DMS153 (cell line): Measurements from ENCODE around the gene BMP2.
A peak's percentile ranks its signal among the peaks of the same experiment; 100 is the strongest.

Experiments
- DNase-seq: peaks from one replicate; lab custom pipeline; 2025; lab: John Stamatoyannopoulos, UW

The BMP2 gene

GRCh38 chr20:6768228-6769140, 998 bp downstream of the BMP2 start:
- no peak for DNase-seq

DNA sequence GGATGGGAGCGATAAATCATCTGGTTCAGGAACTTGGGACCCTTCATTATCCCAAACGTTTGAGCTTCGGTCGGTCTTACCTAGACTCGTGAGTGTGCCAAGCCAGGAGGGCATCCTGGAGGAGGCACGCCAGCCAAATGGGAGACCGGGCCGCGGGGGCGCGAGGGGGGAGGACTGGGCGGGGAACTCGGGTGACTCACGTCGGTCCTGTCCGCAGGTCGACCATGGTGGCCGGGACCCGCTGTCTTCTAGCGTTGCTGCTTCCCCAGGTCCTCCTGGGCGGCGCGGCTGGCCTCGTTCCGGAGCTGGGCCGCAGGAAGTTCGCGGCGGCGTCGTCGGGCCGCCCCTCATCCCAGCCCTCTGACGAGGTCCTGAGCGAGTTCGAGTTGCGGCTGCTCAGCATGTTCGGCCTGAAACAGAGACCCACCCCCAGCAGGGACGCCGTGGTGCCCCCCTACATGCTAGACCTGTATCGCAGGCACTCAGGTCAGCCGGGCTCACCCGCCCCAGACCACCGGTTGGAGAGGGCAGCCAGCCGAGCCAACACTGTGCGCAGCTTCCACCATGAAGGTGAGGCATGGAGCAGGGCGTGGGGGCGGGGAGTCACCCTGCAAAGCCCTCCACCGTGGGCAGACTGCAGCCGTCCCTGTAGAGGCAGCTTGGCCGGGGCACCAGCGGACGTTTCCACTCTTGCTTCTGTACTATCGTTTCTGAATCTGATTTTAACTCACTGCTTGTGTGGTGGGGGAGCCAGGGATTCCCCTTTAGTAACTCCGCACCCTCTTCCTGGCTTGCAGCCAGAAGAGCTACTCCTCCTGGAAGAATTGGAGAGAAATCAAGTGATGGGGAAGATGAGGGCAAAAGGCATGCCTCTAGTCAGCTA, 2.7 kb downstream of the BMP2 start:
- DNase-seq = no peak

GRCh38 chr20:6770786-6771100, 3.3 kb downstream of the BMP2 start:
- DNase-seq = no peak

- DNase-seq = no peak
Observed at GRCh38 chr20:6780433-6781190, 13.1 kb downstream of the BMP2 start.

DNA sequence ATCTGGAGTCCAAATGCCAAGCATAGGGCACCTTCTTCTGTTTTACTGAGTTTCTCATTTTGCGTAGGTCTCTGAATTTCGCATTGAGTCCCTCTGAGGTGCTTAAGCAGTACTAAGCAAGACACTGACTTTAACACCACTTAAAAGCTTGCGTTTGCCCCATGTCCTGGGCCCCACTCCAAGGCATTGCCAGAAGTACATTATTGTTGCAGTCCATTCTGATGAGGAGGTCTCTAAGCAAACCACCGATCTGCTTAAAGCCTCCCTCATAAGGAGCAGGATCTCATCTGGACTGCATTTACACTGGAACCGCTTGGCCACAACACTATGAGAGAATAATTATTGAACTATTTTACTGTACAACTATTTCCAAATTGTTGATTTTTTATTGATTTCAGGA, 16.3 kb downstream of the BMP2 start:
- DNase-seq = no peak

- DNase-seq = no peak
Observed at GRCh38 chr20:6784210-6784631, 16.7 kb downstream of the BMP2 start.

GRCh38 chr20:6784767-6785166, 17.3 kb downstream of the BMP2 start:
- no peak for DNase-seq

GRCh38 chr20:6786548-6786947, 19.1 kb downstream of the BMP2 start:
- no peak for DNase-seq

GRCh38 chr20:6792789-6793188, 25.3 kb downstream of the BMP2 start:
- no peak for DNase-seq

- no peak for DNase-seq
Observed at GRCh38 chr20:6802227-6802626, 34.7 kb downstream of the BMP2 start.

GRCh38 chr20:6806275-6806674, 38.8 kb downstream of the BMP2 start:
- no peak for DNase-seq

DNA sequence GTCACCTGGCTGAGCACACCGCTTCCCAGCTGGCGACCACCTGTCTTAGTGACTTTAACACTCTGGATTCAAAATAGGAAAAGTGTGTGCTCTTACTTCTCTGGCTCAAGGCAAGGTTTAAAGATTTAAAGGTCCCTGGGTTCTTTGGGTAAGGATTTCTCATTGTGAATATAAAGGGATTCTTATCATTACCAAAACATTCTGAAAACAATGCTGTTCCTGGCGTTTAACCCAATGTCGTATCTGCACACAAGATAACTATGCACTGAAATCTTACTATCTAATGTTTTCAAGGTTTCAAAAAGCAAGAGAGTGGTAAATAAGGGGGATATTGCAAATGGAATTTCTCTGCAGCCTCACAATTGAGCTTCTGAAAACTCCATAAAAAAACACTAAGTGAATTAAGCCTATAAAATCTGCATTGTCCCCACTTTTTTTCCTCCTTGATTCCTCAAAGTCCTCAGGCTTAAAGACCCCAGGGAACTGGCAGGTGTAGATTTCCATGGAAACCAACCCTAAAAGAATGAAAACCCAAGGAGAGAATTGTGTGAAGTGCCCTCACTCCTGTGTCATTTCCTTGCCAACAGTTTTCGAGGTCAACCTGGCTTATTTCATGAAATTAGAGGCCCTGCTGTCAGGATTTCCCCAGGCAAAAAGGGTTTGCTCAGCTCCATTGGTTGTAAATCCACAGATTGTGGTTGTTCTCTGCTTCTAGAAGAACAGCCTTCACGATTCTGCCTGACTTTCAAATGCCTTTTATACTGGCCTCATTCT, 44.0 kb downstream of the BMP2 start:
- DNase-seq = no peak

DNA sequence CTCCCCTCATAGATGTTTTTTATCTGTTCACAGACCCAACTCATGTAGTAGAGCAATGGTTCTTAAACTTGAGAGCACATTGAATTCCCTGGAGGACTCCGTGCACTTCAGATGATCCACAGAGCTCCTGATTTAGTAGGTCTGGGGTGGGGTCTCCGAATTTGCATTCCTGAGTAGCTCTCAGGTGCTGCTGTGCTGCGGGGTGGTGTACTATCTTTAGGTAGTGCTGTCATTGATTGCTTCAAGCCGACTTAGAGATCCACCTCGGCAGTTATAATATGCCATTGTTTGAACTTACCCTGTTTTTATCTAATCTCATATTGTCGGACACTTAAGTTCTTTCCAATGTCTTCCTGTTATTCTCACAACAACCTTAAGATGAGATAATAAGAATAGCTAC, 45.0 kb downstream of the BMP2 start:
- no peak for DNase-seq

- no peak for DNase-seq
Observed at GRCh38 chr20:6814945-6815344, 47.5 kb downstream of the BMP2 start.

- no peak for DNase-seq
Observed at GRCh38 chr20:6818033-6818808, 50.7 kb downstream of the BMP2 start.

DNA sequence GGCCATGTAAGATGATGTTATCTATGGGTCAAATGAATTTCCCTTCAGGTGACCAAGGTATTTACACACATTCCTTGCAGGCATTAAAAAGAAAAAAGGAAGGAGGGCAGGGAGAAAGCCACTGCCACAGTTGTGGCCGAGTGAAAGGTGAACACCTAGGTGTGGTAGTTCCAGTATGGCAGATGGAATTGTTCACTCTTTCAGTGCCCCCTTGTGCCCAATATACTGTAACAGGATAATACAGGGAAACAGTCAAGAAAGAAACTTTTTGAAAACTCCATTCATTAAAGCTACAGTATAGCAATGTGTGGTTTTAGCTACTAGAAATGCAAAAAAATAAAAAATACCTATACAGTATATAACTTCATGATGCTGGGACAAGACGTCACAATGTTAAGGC, 52.1 kb downstream of the BMP2 start:
- peak; percentile 2 for DNase-seq

DNA sequence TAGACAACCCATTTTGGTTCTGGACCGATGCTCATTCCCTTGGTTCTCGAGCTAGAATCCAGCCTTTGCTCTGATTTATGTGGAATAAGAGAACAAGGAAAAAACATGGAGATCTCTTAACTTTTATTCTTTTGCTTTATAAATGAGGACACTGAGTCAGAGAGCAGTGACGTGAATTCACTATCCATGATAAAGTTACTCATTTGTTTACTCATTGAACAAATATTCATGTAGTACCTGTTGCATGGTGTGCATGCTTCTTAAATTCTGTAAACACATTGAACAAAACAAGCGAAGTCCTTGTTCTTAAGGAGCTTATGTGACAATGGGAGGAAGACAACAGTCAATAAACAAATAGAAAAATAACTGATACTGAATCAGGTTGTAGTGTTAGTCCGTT, 56.9 kb downstream of the BMP2 start:
- no peak for DNase-seq

- DNase-seq = no peak
Observed at GRCh38 chr20:6827472-6827871, 60.0 kb downstream of the BMP2 start.

- peak; percentile 43 for DNase-seq
Observed at GRCh38 chr20:6828794-6829423, 61.4 kb downstream of the BMP2 start.

DNA sequence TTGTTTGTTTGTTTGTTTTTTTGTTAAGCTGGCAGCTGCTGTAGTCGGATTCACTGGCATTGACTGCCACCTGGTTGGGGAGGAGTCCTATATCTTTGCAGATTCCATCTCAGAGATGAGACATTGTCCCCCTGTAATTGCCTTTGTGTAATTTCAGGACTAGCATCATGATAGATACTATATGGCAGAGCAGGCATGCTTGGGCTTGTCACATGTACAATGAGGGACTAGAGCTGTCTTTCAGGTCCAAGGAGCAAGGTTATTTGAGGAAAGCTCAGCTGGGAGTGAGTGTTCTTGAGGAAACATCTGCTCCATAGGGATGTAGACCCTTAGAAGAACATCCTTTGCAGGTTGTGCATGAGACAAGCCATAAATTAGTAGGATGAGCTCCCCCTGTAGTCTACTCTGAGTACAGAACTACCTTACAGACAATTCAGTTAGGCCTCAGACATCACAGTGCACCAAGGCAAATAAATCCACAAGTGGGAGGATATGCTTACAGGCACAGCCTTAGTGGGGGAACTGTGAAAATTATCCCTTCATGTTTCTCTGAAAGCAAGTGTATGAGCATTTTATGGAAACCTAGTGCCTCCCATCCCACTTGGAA, 62.1 kb downstream of the BMP2 start:
- peak; percentile 24 for DNase-seq
